OCI-LY3 (cell line): ENCODE results near the gene P2RX2.

Experiments used
- EZH2phosphoT487 ChIP-seq: fragments of 200-600 bp; shearing (Covaris generic); IDR thresholded peaks from 2 replicates; pipeline ENCODE4 v1.6.1; 2018; ENCODE audit warnings: antibody characterized with exemption, mixed run types, low read depth
- TF ChIP-seq, protein P1 (sequence below): fragments of 200-600, 300-600 bp; sonication (generic); IDR thresholded peaks from 2 replicates; pipeline ENCODE4 v1.5.1; 2014; ENCODE audit warnings: antibody characterized with exemption, low read length, low read depth

DNA sequence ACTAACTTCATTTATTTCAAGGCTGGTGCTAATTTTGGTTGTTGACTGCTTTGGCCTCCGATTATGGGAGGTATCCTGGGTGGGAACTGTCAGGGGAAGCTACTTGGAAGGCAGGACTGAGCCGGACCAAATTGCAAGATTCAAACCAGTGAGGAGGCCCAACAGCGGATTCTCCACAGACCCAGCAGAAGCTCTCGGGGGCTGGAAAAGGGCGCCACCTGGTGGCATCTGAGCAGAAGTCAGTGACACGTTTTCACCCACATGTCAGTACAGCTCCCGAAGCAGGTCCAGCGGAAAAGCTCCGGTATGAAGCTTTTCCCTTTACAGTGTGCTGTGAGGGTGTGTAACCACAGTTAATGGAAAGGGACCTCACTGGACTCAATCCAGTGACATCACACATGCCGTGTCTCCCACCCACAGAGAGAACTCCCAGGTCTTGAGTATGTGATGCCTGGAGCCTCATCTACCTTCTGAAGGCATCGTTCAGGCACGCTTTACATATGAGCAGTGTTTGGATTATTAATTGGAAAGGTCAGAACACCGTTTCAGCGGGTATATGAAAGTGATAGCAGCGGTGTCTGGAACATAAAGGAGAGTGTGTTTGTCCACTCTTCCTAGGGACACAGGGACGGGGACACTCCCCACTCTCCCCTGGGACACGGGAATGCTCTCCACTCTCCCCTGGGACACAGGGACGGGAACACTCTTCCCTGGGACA, 3.6 kb upstream of the P2RX2 start:
- TF ChIP-seq, protein P1, sequence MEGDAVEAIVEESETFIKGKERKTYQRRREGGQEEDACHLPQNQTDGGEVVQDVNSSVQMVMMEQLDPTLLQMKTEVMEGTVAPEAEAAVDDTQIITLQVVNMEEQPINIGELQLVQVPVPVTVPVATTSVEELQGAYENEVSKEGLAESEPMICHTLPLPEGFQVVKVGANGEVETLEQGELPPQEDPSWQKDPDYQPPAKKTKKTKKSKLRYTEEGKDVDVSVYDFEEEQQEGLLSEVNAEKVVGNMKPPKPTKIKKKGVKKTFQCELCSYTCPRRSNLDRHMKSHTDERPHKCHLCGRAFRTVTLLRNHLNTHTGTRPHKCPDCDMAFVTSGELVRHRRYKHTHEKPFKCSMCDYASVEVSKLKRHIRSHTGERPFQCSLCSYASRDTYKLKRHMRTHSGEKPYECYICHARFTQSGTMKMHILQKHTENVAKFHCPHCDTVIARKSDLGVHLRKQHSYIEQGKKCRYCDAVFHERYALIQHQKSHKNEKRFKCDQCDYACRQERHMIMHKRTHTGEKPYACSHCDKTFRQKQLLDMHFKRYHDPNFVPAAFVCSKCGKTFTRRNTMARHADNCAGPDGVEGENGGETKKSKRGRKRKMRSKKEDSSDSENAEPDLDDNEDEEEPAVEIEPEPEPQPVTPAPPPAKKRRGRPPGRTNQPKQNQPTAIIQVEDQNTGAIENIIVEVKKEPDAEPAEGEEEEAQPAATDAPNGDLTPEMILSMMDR, result peak; percentile 93
- TF ChIP-seq EZH2phosphoT487, result no peak
